B cell (primary cell): Measurements from ENCODE around the gene BEND2.

Experiments
- EZH2 ChIP-seq: IDR thresholded peaks from 2 replicates; pipeline ENCODE4 v1.6.1; 2012; ENCODE audit warnings: borderline replicate concordance, low read depth, mild to moderate bottlenecking, moderate library complexity, low read length; ENCODE audit not compliant: insufficient read depth, poor library complexity, severe bottlenecking
- TF ChIP-seq, protein P1 (sequence below): fragments of 200-600 bp; IDR thresholded peaks from one replicate; pipeline ENCODE4 v1.8.0; 2022; ENCODE audit warnings: antibody characterized with exemption, mild to moderate bottlenecking

DNA sequence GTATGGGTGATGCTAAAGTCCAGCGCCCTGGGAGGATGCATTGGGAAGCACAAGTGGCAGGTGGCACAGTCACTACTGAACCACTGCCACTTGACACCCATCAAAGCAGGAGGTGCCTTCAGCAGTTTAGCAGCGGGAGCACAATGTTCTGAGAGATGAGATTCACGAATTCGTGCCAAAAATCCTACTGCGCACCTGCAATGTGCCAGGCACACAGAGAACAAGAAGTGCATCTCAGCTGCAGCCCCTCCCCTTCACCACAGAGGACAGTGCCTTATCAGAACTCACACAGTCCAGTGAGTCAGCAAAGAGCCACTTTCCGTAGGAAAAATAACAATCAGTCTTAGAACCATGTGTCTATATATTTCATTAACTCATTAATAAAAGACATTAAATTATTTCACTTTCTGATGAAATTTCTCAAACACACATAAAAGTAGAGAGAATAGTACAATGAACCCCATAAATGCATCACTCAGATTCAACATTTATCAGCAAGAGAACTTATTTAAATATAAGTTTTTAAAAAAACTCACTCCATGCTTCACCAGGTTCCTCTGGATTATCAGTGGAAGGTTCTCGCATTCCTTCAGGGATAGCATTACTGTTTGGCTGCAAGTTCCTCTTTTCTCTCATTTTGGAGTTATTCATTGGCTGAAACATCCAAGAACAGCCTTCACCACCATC is 47.0 kb downstream of the BEND2 start:
- TF ChIP-seq, protein P1, sequence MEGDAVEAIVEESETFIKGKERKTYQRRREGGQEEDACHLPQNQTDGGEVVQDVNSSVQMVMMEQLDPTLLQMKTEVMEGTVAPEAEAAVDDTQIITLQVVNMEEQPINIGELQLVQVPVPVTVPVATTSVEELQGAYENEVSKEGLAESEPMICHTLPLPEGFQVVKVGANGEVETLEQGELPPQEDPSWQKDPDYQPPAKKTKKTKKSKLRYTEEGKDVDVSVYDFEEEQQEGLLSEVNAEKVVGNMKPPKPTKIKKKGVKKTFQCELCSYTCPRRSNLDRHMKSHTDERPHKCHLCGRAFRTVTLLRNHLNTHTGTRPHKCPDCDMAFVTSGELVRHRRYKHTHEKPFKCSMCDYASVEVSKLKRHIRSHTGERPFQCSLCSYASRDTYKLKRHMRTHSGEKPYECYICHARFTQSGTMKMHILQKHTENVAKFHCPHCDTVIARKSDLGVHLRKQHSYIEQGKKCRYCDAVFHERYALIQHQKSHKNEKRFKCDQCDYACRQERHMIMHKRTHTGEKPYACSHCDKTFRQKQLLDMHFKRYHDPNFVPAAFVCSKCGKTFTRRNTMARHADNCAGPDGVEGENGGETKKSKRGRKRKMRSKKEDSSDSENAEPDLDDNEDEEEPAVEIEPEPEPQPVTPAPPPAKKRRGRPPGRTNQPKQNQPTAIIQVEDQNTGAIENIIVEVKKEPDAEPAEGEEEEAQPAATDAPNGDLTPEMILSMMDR = no peak
- TF ChIP-seq EZH2 = no peak
